H1 (cell line): ENCODE data around the gene PLPPR1. TPM values are rescaled to one million over a fixed set of nuclear protein-coding genes. Genes with fewer than 3 reads are reported as not detected.

ENCODE experiments used
- CTCF ChIA-PET: fragments of 300-600 bp; sonication (Branson Sonifier 250); formaldehyde crosslinking; loops from one replicate; lab custom pipeline; 2021; ENCODE audit not compliant: partially characterized antibody; lab: Charles Lee
- POLR2A ChIA-PET: fragments of 300-600 bp; sonication (Branson Sonifier 250); formaldehyde crosslinking; loops from one replicate; lab custom pipeline; 2021; ENCODE audit warnings: inconsistent platforms; ENCODE audit not compliant: partially characterized antibody; lab: Charles Lee
- DNase-seq, 2 experiments: peaks; one replicate each; pipeline versions ENCODE4 v3.0.0 to v3.0.0-alpha.2; 2010 to 2022; ENCODE audit warnings: low spot score in 2 of 2, low read depth in 1 of 2, mixed read lengths in 1 of 2
- FAIRE-seq: peaks from 2 replicates; lab custom pipeline; 2011; peaks lifted over from hg19 to GRCh38; lab: Jason Lieb, UNC
- H2AFZ ChIP-seq: 2 replicates; pipeline ENCODE4 v1.8.1; 2012; ENCODE audit warnings: low read length, inconsistent platforms
- H2AK5ac ChIP-seq: 2 replicates; pipeline ENCODE4 v1.6.1; 2013; ENCODE audit warnings: low read depth, low read length
- H2BK120ac ChIP-seq: replicated peaks from 2 replicates; pipeline ENCODE3; 2013; ENCODE audit warnings: low read depth, low read length, inconsistent platforms
- H2BK12ac ChIP-seq: 2 replicates; pipeline ENCODE4 v1.6.1; 2013; ENCODE audit warnings: low read depth, low read length
- H2BK15ac ChIP-seq: 2 replicates; pipeline ENCODE4 v1.6.1; 2013; ENCODE audit warnings: low read length
- H2BK20ac ChIP-seq: 2 replicates; pipeline ENCODE4 v1.6.1; 2013; ENCODE audit warnings: low read length
- H2BK5ac ChIP-seq: 2 replicates; pipeline ENCODE4 v1.6.1; 2013; ENCODE audit warnings: low read depth, low read length
- H3K14ac ChIP-seq: 2 replicates; pipeline ENCODE4 v1.6.1; 2013; ENCODE audit warnings: inconsistent platforms; ENCODE audit not compliant: insufficient read length
- H3K18ac ChIP-seq: 2 replicates; pipeline ENCODE4 v1.6.1; 2013; ENCODE audit warnings: low read length; ENCODE audit errors: extremely low read depth
- H3K23ac ChIP-seq: 2 replicates; pipeline ENCODE4 v1.6.1; 2013; ENCODE audit warnings: inconsistent platforms; ENCODE audit not compliant: insufficient read length
- H3K23me2 ChIP-seq: 2 replicates; pipeline ENCODE4 v1.6.1; 2013; ENCODE audit warnings: low read depth, low read length
- H3K27ac ChIP-seq: 2 replicates; pipeline ENCODE4 v1.6.1; 2011; ENCODE audit warnings: low read depth, low read length, inconsistent platforms
- H3K27me3 ChIP-seq, 4 experiments: replicated peaks in 1 of 4; 1 replicate in 1 of 4; 2 replicates in 3 of 4; pipeline versions ENCODE4 v1.6.1 to v1.8.1; 2011 to 2013; ENCODE audit warnings: low read length in 3 of 4, mild to moderate bottlenecking in 3 of 4, inconsistent platforms in 2 of 4, mixed read lengths in 2 of 4, moderate library complexity in 1 of 4; ENCODE audit not compliant: control insufficient read depth in 3 of 4, insufficient read depth in 3 of 4; ENCODE audit errors: extremely low read depth in 1 of 4
- H3K36me3 ChIP-seq, 4 experiments: 2 replicates each; pipeline versions ENCODE4 v1.6.1 to v1.8.1; 2011 to 2013; ENCODE audit warnings: mild to moderate bottlenecking in 4 of 4, low read length in 3 of 4, moderate library complexity in 2 of 4, control low read depth in 1 of 4, inconsistent platforms in 1 of 4; ENCODE audit not compliant: insufficient read depth in 4 of 4, control insufficient read depth in 2 of 4
- H3K4ac ChIP-seq: replicated peaks from 2 replicates; pipeline ENCODE3; 2013; ENCODE audit warnings: low read length, low read depth, mixed read lengths, inconsistent platforms; ENCODE audit not compliant: insufficient read length
- H3K4me1 ChIP-seq, 4 experiments: replicated peaks in 1 of 4; 1 replicate in 1 of 4; 2 replicates in 3 of 4; pipeline versions ENCODE4 v1.6.1 to v1.8.1; 2011 to 2013; ENCODE audit warnings: low read length in 3 of 4, inconsistent platforms in 2 of 4, mixed read lengths in 1 of 4; ENCODE audit not compliant: insufficient read depth in 4 of 4, control insufficient read depth in 3 of 4
- H3K4me2 ChIP-seq, 2 experiments: 2 replicates each; pipeline versions ENCODE4 v1.6.1 to v1.8.1; 2011 to 2013; ENCODE audit warnings: low read depth in 2 of 2, low read length in 2 of 2, control low read depth in 1 of 2, inconsistent platforms in 1 of 2, mild to moderate bottlenecking in 1 of 2; ENCODE audit not compliant: insufficient read depth in 1 of 2
- H3K4me3 ChIP-seq, 4 experiments: fragments of 200-600, 300-600 bp in 1 of 4; sonication (generic), shearing (Covaris generic), sonication (Bioruptor Twin) in 1 of 4; 2 replicates each; pipeline versions ENCODE4 v1.5.1 to v1.8.1; 2011 to 2016; ENCODE audit warnings: low read length in 4 of 4, low read depth in 3 of 4, control low read depth in 2 of 4, inconsistent platforms in 2 of 4, mild to moderate bottlenecking in 2 of 4, mixed read lengths in 1 of 4, moderate library complexity in 1 of 4; ENCODE audit not compliant: insufficient read depth in 2 of 4; ENCODE audit errors: extremely low read depth in 1 of 4
- H3K56ac ChIP-seq: replicated peaks from 2 replicates; pipeline ENCODE3; 2013; ENCODE audit warnings: low read depth, mild to moderate bottlenecking, mixed read lengths, low read length, inconsistent platforms; ENCODE audit not compliant: insufficient read length
- H3K79me1 ChIP-seq: 2 replicates; pipeline ENCODE4 v1.6.1; 2013; ENCODE audit warnings: low read depth, low read length, control low read depth
- H3K79me2 ChIP-seq, 2 experiments: 2 replicates each; pipeline versions ENCODE4 v1.6.1 to v1.8.1; 2012 to 2013; ENCODE audit warnings: low read length in 2 of 2, mild to moderate bottlenecking in 2 of 2, inconsistent platforms in 1 of 2; ENCODE audit not compliant: insufficient read depth in 2 of 2, control insufficient read depth in 1 of 2
- H3K9ac ChIP-seq, 4 experiments: replicated peaks in 1 of 4; 1 replicate in 1 of 4; 2 replicates in 3 of 4; pipeline versions ENCODE4 v1.6.1 to v1.8.1; 2011 to 2013; ENCODE audit warnings: low read depth in 3 of 4, low read length in 3 of 4, control low read depth in 2 of 4, mild to moderate bottlenecking in 2 of 4, moderate library complexity in 2 of 4, inconsistent platforms in 1 of 4; ENCODE audit errors: extremely low read depth in 1 of 4
- H3K9me3 ChIP-seq, 2 experiments: 2 replicates each; pipeline versions ENCODE4 v1.6.1 to v1.8.1; 2012 to 2013; ENCODE audit warnings: mild to moderate bottlenecking in 2 of 2, moderate library complexity in 2 of 2, control low read depth in 1 of 2, inconsistent platforms in 1 of 2, low read depth in 1 of 2, low read length in 1 of 2, mixed read lengths in 1 of 2; ENCODE audit not compliant: insufficient read depth in 2 of 2
- H4K20me1 ChIP-seq, 2 experiments: replicated peaks in 1 of 2; 2 replicates each; pipeline versions ENCODE3 to v1.8.1; 2011 to 2013; ENCODE audit warnings: inconsistent platforms in 2 of 2, low read length in 2 of 2, mild to moderate bottlenecking in 1 of 2; ENCODE audit not compliant: insufficient read depth in 2 of 2, control insufficient read depth in 1 of 2
- H4K5ac ChIP-seq: 2 replicates; pipeline ENCODE4 v1.6.1; 2013; ENCODE audit warnings: low read length, low read depth, mixed read lengths, inconsistent platforms; ENCODE audit not compliant: insufficient read length
- H4K8ac ChIP-seq: 2 replicates; pipeline ENCODE4 v1.8.0; 2013; ENCODE audit warnings: mild to moderate bottlenecking, moderate library complexity, low read length, inconsistent platforms; ENCODE audit not compliant: insufficient read depth; ENCODE audit errors: extremely low read depth
- H4K91ac ChIP-seq: replicated peaks from 2 replicates; pipeline ENCODE3; 2013; ENCODE audit warnings: low read length, mixed read lengths, inconsistent platforms; ENCODE audit not compliant: insufficient read length
- CBX8 ChIP-seq: fragments of 300-800, 300-1000 bp; sonication (generic); IDR thresholded peaks from 2 replicates; pipeline ENCODE4 v1.7.1; 2016; ENCODE audit warnings: low read depth, low read length, borderline replicate concordance
- CEBPB ChIP-seq: IDR thresholded peaks from 2 replicates; pipeline ENCODE4 v1.6.1; 2012; ENCODE audit warnings: low read depth, low read length
- GABPA ChIP-seq: IDR thresholded peaks from 2 replicates; pipeline ENCODE4 v1.6.1; 2011; ENCODE audit warnings: mild to moderate bottlenecking, low read length, moderate library complexity, borderline replicate concordance; ENCODE audit not compliant: insufficient read depth
- GTF2F1 ChIP-seq: IDR thresholded peaks from 2 replicates; pipeline ENCODE4 v1.6.1; 2012; ENCODE audit warnings: low read depth, low read length, improper control_type of control experiment, borderline replicate concordance
- JUN ChIP-seq: IDR thresholded peaks from 2 replicates; pipeline ENCODE4 v1.6.1; 2011; ENCODE audit warnings: low read depth, mild to moderate bottlenecking, improper control_type of control experiment, low read length
- KDM5A ChIP-seq: fragments of 200-600 bp; IDR thresholded peaks from 2 replicates; pipeline ENCODE4 v1.7.1; 2012; ENCODE audit warnings: mild to moderate bottlenecking, low read length, inconsistent platforms, mixed read lengths
- NANOG ChIP-seq: IDR thresholded peaks from 2 replicates; pipeline ENCODE4 v1.6.1; 2011; ENCODE audit warnings: low read length, low read depth, mild to moderate bottlenecking, inconsistent platforms; ENCODE audit not compliant: insufficient read depth, poor library complexity, severe bottlenecking
- NRF1 ChIP-seq: IDR thresholded peaks from 2 replicates; pipeline ENCODE4 v1.6.1; 2011; ENCODE audit warnings: mild to moderate bottlenecking, low read depth, low read length, improper control_type of control experiment
- SIN3A ChIP-seq, 2 experiments: IDR thresholded peaks in 1 of 2; conservative IDR thresholded peaks in 1 of 2; 2 replicates each; pipeline ENCODE4 v1.6.1; 2011 to 2012; ENCODE audit warnings: low read length in 2 of 2, improper control_type of control experiment in 1 of 2, low read depth in 1 of 2, mild to moderate bottlenecking in 1 of 2
- SIRT6 ChIP-seq: IDR thresholded peaks from one replicate; pipeline ENCODE4 v1.7.1; 2012; ENCODE audit warnings: low read length, inconsistent platforms
- SIX5 ChIP-seq: IDR thresholded peaks from 2 replicates; pipeline ENCODE4 v1.6.1; 2011; ENCODE audit warnings: mild to moderate bottlenecking, low read depth, low read length
- SP2 ChIP-seq: IDR thresholded peaks from 2 replicates; pipeline ENCODE4 v1.6.1; 2012; ENCODE audit warnings: mild to moderate bottlenecking, low read length, inconsistent platforms
- SUZ12 ChIP-seq: fragments of 200-600 bp; sonication (generic); IDR thresholded peaks from 2 replicates; pipeline ENCODE4 v1.6.1; 2012; ENCODE audit warnings: mild to moderate bottlenecking, inconsistent platforms, low read length, moderate library complexity, mixed read lengths
- TAF7 ChIP-seq: optimal IDR thresholded peaks from 2 replicates; pipeline ENCODE3; 2011; ENCODE audit warnings: low read depth, mild to moderate bottlenecking, inconsistent platforms, low read length, moderate library complexity, borderline replicate concordance
- YY1 ChIP-seq: IDR thresholded peaks from 2 replicates; pipeline ENCODE4 v1.6.1; 2011; ENCODE audit warnings: low read depth, mild to moderate bottlenecking, low read length
- WGBS, 2 experiments: shearing (Covaris generic) in 1 of 2; methylation state at CpG; one replicate each; pipeline versions ENCODE4 v1.1.6 to v1.1.7; 2013 to 2015; ENCODE audit warnings: low lambda C conversion rate in 2 of 2, mixed read lengths in 2 of 2, inconsistent platforms in 1 of 2, low coverage in 1 of 2, missing lambda C conversion rate in 1 of 2; ENCODE audit not compliant: insufficient replicate concordance in 2 of 2, insufficient coverage in 1 of 2, insufficient read length in 1 of 2; ENCODE audit errors: extremely low coverage in 1 of 2, missing lambda C conversion rate in 1 of 2; 5-methylcytosine and 5-hydroxymethylcytosine counted together
- polyA plus RNA-seq, 7 experiments: library from polyadenylated mRNA; depleted of rRNA in 3 of 7; stranded (reverse) in 5 of 7; unstranded in 2 of 7; fragments of >200 nt in 5 of 7; fragments of 200-250 nt in 2 of 7; gene quantifications; 1 replicate in 5 of 7; 2 replicates in 1 of 7; 4 replicates in 1 of 7; pipeline versions ENCODE4 v1.2.1 to v1.2.3, GENCODE V29; 2011 to 2013; ENCODE audit warnings: missing spikeins in 2 of 7, mixed read lengths in 2 of 7
- total RNA-seq: library from RNA; stranded (reverse); fragmentation: NEBNext Ultra II Directional; extraction: Animal tissue kit (Norgen Biotek cat#: 25700); gene quantifications from 2 replicates; pipeline ENCODE4 v1.2.1, GENCODE V29; 2021

Gene PLPPR1
- total and polyA plus RNA-seq, 2 of the 8 experiments (the other 6 are each of a cell fraction or from before 2014, with no cell fraction given) = 1.4 to 1.8 TPM

DNA sequence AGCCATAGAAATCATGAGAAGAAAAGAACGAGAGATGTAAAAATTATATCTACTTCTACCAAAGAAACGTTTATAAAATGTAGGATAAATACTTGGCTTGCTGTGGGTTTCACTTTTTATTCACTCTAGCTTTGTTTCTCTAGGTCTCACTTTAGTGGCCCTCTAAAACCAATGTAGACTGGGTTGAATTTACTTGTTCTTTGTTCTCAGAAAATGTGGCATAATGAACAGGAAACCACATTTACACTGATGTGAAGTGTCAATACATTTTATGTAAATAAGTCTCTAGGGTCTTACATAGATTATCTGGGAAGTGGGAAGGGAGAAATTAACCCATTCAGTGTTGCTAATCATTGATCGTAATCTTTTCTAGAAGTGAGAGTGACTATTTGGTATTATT is 58.9 kb downstream of the PLPPR1 start:
- Histone ChIP-seq H4K8ac (no peak overlapping the region), H3K9ac (no peak overlapping the region), H3K4me3 (no peak overlapping the region), H2BK20ac (no peak overlapping the region), H3K79me1 (no peaks in the 10 kb centered on the region), H2BK12ac (no peak overlapping the region), H3K9me3 (no peaks in the 10 kb centered on the region), H2BK120ac (no peak overlapping the region), H2BK5ac (no peak overlapping the region), H3K56ac (no peak overlapping the region), H3K36me3 (no peaks in the 10 kb centered on the region; a peak in 1 of 8 replicates), H3K23ac (no peak overlapping the region), H3K4ac (no peak overlapping the region), H3K18ac (no peak overlapping the region), H4K91ac (no peak overlapping the region), H3K14ac (no peak overlapping the region), H2AFZ (no peak overlapping the region), H2AK5ac (no peak overlapping the region), H3K27ac (no peak overlapping the region), H4K5ac (no peak overlapping the region), H3K4me2 (peak overlapping the region in 1 of 2 experiments; percentile 16; a peak in 1 of 4 replicates), H3K27me3 (no peaks in the 10 kb centered on the region; a peak in 1 of 7 replicates), H4K20me1 (no peaks in the 10 kb centered on the region), H3K23me2 (no peaks in the 10 kb centered on the region), H3K4me1 (peaks cover 0 to 12% (median 5%) of the 10 kb centered on the region in 4 experiments; a peak in 3 of 7 replicates), H2BK15ac (no peak overlapping the region), H3K79me2 (no peaks in the 10 kb centered on the region)
- no peak for FAIRE-seq
- ChIA-PET CTCF (no interaction called here), POLR2A (no interaction called here)
- 76% methylated on average over 3 of the region's 3 CpGs; no CpG with 5 or more reads in 1 of the 2 experiments for WGBS, 2 experiments
- DNase-seq = no peak
- no peak for TF ChIP-seq SP2
- TF ChIP-seq KDM5A = no peak
- TF ChIP-seq JUN = no peak
- TF ChIP-seq NRF1 = no peak
- no peak for TF ChIP-seq TAF7
- no peak for TF ChIP-seq SIX5
- no peak for TF ChIP-seq GTF2F1
- no peak for TF ChIP-seq NANOG
- no peak for TF ChIP-seq YY1
- TF ChIP-seq CBX8 = no peak
- no peak for TF ChIP-seq SIN3A (conservative IDR thresholded peaks at IDR 0.05 in 1 of 2, IDR thresholded peaks at IDR 0.05 in 1 of 2; ENCODE audit: low read depth in 1 of 2, low read length in 2 of 2)
- TF ChIP-seq SIRT6 = no peak
- TF ChIP-seq SUZ12 = no peak
- no peak for TF ChIP-seq CEBPB
- TF ChIP-seq GABPA = no peak
